HAP-1 (cell line): ENCODE results near the gene CD19.
"Not testable (repeated sequence)": the region's sequence is repeated elsewhere in the genome, so short reads cannot be mapped to it uniquely, and the experiment has no call there.

Source experiments
- DNase-seq, 2 experiments: peaks; one replicate each; pipeline ENCODE4 v3.0.0-alpha.2; 2016 to 2020; ENCODE audit warnings: low spot score in 2 of 2
- H3K27me3 ChIP-seq: fragments of 250-450 bp; sonication (Bioruptor Pico); 2 replicates; pipeline ENCODE4 v1.5.1; 2020; ENCODE audit warnings: low read depth, mild to moderate bottlenecking, moderate library complexity
- H3K36me3 ChIP-seq: fragments of 250-450 bp; sonication (Bioruptor Pico); replicated peaks from 2 replicates; pipeline ENCODE4 v1.5.1; 2020; ENCODE audit warnings: mild to moderate bottlenecking
- H3K4me1 ChIP-seq: fragments of 250-450 bp; sonication (Bioruptor Pico); 2 replicates; pipeline ENCODE4 v1.5.1; 2020; ENCODE audit warnings: mild to moderate bottlenecking
- H3K4me3 ChIP-seq: fragments of 250-450 bp; sonication (Bioruptor Pico); 2 replicates; pipeline ENCODE4 v1.5.1; 2020; ENCODE audit warnings: mild to moderate bottlenecking, moderate library complexity
- H3K9me3 ChIP-seq: fragments of 250-450 bp; sonication (Bioruptor Pico); 2 replicates; pipeline ENCODE4 v1.5.1; 2020; ENCODE audit warnings: mild to moderate bottlenecking, moderate library complexity
- in situ Hi-C: fragments of 300-500 bp; cut with MboI; formaldehyde crosslinking; loops from 3 replicates; pipeline ENCODE4 v1.14.3; 2020; ENCODE audit warnings: low sequenced_read_pairs, inconsistent platforms, mixed read lengths

Gene CD19

GRCh38 chr16:28931801-28932225, at the start of gene CD19:
Gene CD19 (plus strand): TSS chr16:28931971. CDS start chr16:28932001, 30 bp downstream.
- H3K9me3 ChIP-seq = no peaks in the 10 kb centered on the region
- no peaks in the 10 kb centered on the region for H3K27me3 ChIP-seq
- DNase-seq = no peak
- in situ Hi-C loops = no loop called here
- no peaks in the 10 kb centered on the region for H3K36me3 ChIP-seq
- no peak within 1 kb of the TSS for H3K4me3 ChIP-seq
- H3K4me1 ChIP-seq = peaks cover 2% of the 10 kb centered on the region; the same call in 1 of the 2 replicates

GRCh38 chr16:28882551-28883160, 49.1 kb upstream of the CD19 start:
- in situ Hi-C loops = no loop called here

GRCh38 chr16:28883221-28883996, 48.4 kb upstream of the CD19 start:
- peaks cover 8% of the 10 kb centered on the region for H3K4me1 ChIP-seq
- in situ Hi-C loops = no loop called here
- DNase-seq = no peak
- H3K36me3 ChIP-seq = no peaks in the 10 kb centered on the region
- no peaks in the 10 kb centered on the region for H3K27me3 ChIP-seq
- no peaks in the 10 kb centered on the region for H3K9me3 ChIP-seq
- H3K4me3 ChIP-seq = no peak overlapping the region

More at GRCh38 chr16:28882551-28883160, 49.1 kb upstream of the CD19 start:
- no peak for DNase-seq
- H3K4me1 ChIP-seq = peaks cover 8% of the 10 kb centered on the region
- H3K9me3 ChIP-seq = no peaks in the 10 kb centered on the region
- no peaks in the 10 kb centered on the region for H3K36me3 ChIP-seq
- H3K4me3 ChIP-seq = no peak overlapping the region
- H3K27me3 ChIP-seq = no peaks in the 10 kb centered on the region

GRCh38 chr16:28884045-28884444, 47.7 kb upstream of the CD19 start:
- in situ Hi-C loops = no loop called here

GRCh38 chr16:28886945-28887344, 44.8 kb upstream of the CD19 start:
- no peaks in the 10 kb centered on the region for H3K36me3 ChIP-seq
- no peak for DNase-seq
- no peaks in the 10 kb centered on the region for H3K4me1 ChIP-seq
- no peaks in the 10 kb centered on the region for H3K27me3 ChIP-seq
- in situ Hi-C loops = no loop called here
- no peak overlapping the region for H3K4me3 ChIP-seq
- H3K9me3 ChIP-seq = no peaks in the 10 kb centered on the region

More at GRCh38 chr16:28884045-28884444, 47.7 kb upstream of the CD19 start:
- DNase-seq = no peak
- Histone ChIP-seq H3K4me1 (0 out of 2 replicates have a peak, but pooled peaks cover 3% of the 10 kb centered on the region), H3K4me3 (no peak overlapping the region), H3K27me3 (no peaks in the 10 kb centered on the region), H3K9me3 (no peaks in the 10 kb centered on the region), H3K36me3 (no peaks in the 10 kb centered on the region)

GRCh38 chr16:28890355-28890754, 41.4 kb upstream of the CD19 start:
- H3K4me1 ChIP-seq, H3K9me3 ChIP-seq, H3K36me3 ChIP-seq, H3K27me3 ChIP-seq, DNase-seq, in situ Hi-C loops, H3K4me3 ChIP-seq: not testable (repeated sequence)

- no peaks in the 10 kb centered on the region for H3K4me1 ChIP-seq
- in situ Hi-C loops = no loop called here
- H3K36me3 ChIP-seq = no peaks in the 10 kb centered on the region
- DNase-seq = no peak
- no peaks in the 10 kb centered on the region for H3K27me3 ChIP-seq
- no peak overlapping the region for H3K4me3 ChIP-seq
- no peaks in the 10 kb centered on the region for H3K9me3 ChIP-seq
These were observed 39.5 kb upstream of the CD19 start for GRCh38 chr16:28891964-28892890.

- H3K36me3 ChIP-seq = no peaks in the 10 kb centered on the region
- H3K27me3 ChIP-seq = no peaks in the 10 kb centered on the region
- H3K4me3 ChIP-seq = no peak overlapping the region
- in situ Hi-C loops = no loop called here
- H3K9me3 ChIP-seq = no peaks in the 10 kb centered on the region
- DNase-seq = no peak
- H3K4me1 ChIP-seq = no peaks in the 10 kb centered on the region
These were observed 38.5 kb upstream of the CD19 start for GRCh38 chr16:28893291-28893690.

GRCh38 chr16:28895609-28896008, 36.2 kb upstream of the CD19 start:
- DNase-seq = no peak

GRCh38 chr16:28897826-28898225, 33.9 kb upstream of the CD19 start:
- in situ Hi-C loops = no loop called here
- DNase-seq = no peak

More at GRCh38 chr16:28895609-28896008, 36.2 kb upstream of the CD19 start:
- H3K4me3 ChIP-seq = no peak overlapping the region
- no peaks in the 10 kb centered on the region for H3K9me3 ChIP-seq
- in situ Hi-C loops = no loop called here
- no peaks in the 10 kb centered on the region for H3K36me3 ChIP-seq
- no peaks in the 10 kb centered on the region for H3K4me1 ChIP-seq
- no peaks in the 10 kb centered on the region for H3K27me3 ChIP-seq

GRCh38 chr16:28898266-28898665, 33.5 kb upstream of the CD19 start:
- H3K4me3 ChIP-seq = no peak overlapping the region
- no peaks in the 10 kb centered on the region for H3K9me3 ChIP-seq
- in situ Hi-C loops = no loop called here
- DNase-seq = no peak
- no peaks in the 10 kb centered on the region for H3K36me3 ChIP-seq
- no peaks in the 10 kb centered on the region for H3K27me3 ChIP-seq
- H3K4me1 ChIP-seq = no peaks in the 10 kb centered on the region

More at GRCh38 chr16:28897826-28898225, 33.9 kb upstream of the CD19 start:
- no peaks in the 10 kb centered on the region for H3K9me3 ChIP-seq
- no peak overlapping the region for H3K4me3 ChIP-seq
- no peaks in the 10 kb centered on the region for H3K36me3 ChIP-seq
- H3K27me3 ChIP-seq = no peaks in the 10 kb centered on the region
- H3K4me1 ChIP-seq = no peaks in the 10 kb centered on the region

- no peak overlapping the region for H3K4me3 ChIP-seq
- no peak for DNase-seq
- H3K36me3 ChIP-seq = no peaks in the 10 kb centered on the region
- no peaks in the 10 kb centered on the region for H3K9me3 ChIP-seq
- in situ Hi-C loops = no loop called here
- H3K4me1 ChIP-seq = no peaks in the 10 kb centered on the region
- no peaks in the 10 kb centered on the region for H3K27me3 ChIP-seq
These were observed 32.8 kb upstream of the CD19 start for GRCh38 chr16:28898942-28899341.

GRCh38 chr16:28899882-28900590, 31.7 kb upstream of the CD19 start:
- DNase-seq = no peak
- no peaks in the 10 kb centered on the region for H3K4me1 ChIP-seq
- no peaks in the 10 kb centered on the region for H3K36me3 ChIP-seq
- in situ Hi-C loops = no loop called here
- H3K9me3 ChIP-seq = no peaks in the 10 kb centered on the region
- no peak overlapping the region for H3K4me3 ChIP-seq
- H3K27me3 ChIP-seq = no peaks in the 10 kb centered on the region
